Measurements from ENCODE around the gene TMTC3. TPM values are rescaled to one million over a fixed set of nuclear protein-coding genes. Genes with fewer than 3 reads are reported as not detected.

The TMTC3 gene
- polyA plus RNA-seq, 6 donors from 2014 or later = 3.0 to 4.4 (median 3.2) TPM; not detected in 1

GRCh38 chr12:88242939-88243338 is 100.8 kb downstream of the TMTC3 start:
- H3K4me1 Mint-ChIP-seq = no peaks in the 10 kb centered on the region
- ATAC-seq (ENCODE audit: low read depth in 2 of 2) (no peak), DNase-seq (no peak)
- peaks cover 0 to 10% (median 0%) of the 10 kb centered on the region in 3 donors for H3K27me3 Mint-ChIP-seq
- H3K9me3 Mint-ChIP-seq = peaks cover 0 to 9% (median 4%) of the 10 kb centered on the region in 7 donors
- no peaks in the 10 kb centered on the region for H3K36me3 Mint-ChIP-seq
- H3K4me3 Mint-ChIP-seq = no peak overlapping the region
- no peak overlapping the region for H3K27ac Mint-ChIP-seq

DNA sequence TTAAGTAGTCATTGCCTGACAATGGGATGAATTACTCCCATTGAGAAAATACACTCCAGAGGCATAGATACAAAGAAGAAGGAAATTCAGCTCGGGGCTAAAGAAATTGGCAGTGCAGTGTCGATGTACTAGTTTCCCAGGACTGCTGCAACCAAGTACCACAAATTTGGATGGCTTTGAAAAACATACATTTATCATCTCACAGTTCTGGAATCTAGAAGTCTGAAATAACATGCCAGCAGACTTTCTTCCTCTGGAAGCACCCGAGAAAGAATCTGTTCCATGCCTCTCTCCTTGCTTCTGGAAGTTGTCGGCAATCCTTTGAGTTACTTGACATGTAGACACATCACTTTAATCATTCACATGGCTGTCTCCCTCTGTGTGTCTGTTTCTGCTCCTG is 101.9 kb downstream of the TMTC3 start:
- Mint-ChIP-seq H3K4me3 (no peak overlapping the region), H3K27me3 (peaks cover 0 to 10% (median 0%) of the 10 kb centered on the region in 3 donors), H3K9me3 (peaks cover 0 to 8% (median 4%) of the 10 kb centered on the region in 7 donors), H3K27ac (no peak overlapping the region), H3K4me1 (no peaks in the 10 kb centered on the region), H3K36me3 (no peaks in the 10 kb centered on the region)
- DNase-seq (no peak), ATAC-seq (ENCODE audit: low read depth in 2 of 2) (no peak)

- peaks cover 0 to 4% (median 0%) of the 10 kb centered on the region in 7 donors for H3K9me3 Mint-ChIP-seq
- H3K27me3 Mint-ChIP-seq = peaks cover 0 to 10% (median 4%) of the 10 kb centered on the region in 3 donors
- DNase-seq = no peak
- no peak overlapping the region for H3K4me3 Mint-ChIP-seq
- H3K36me3 Mint-ChIP-seq = no peaks in the 10 kb centered on the region
- no peak overlapping the region for H3K27ac Mint-ChIP-seq
- no peak for ATAC-seq (ENCODE audit: low read depth in 2 of 2)
- no peaks in the 10 kb centered on the region for H3K4me1 Mint-ChIP-seq
Measured at GRCh38 chr12:88245905-88246304, 103.8 kb downstream of the TMTC3 start.

DNA sequence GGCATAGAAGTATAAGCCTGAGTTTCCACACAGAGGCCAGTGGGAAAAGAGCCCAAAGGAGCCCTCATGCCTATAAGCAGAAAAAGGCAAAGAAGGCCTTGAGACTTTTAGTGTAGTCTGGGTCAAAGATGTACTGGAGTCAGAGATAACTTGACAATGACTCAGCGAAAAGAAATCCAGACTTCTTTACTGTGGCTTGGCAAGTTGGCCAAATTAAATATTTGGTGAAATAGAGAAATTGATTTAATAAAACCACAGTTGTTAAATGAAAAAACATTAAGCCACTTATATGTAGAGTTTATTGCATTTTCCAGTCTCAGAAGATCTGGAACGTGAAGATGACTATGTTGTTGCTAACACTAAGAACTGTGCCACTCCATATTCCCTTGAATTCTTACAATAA is 105.1 kb downstream of the TMTC3 start:
- DNase-seq (no peak), ATAC-seq (ENCODE audit: low read depth in 2 of 2) (no peak)
- Mint-ChIP-seq H3K4me3 (no peak overlapping the region), H3K4me1 (no peaks in the 10 kb centered on the region), H3K9me3 (peaks cover 0 to 4% (median 0%) of the 10 kb centered on the region in 7 donors), H3K27ac (no peak overlapping the region), H3K36me3 (no peaks in the 10 kb centered on the region), H3K27me3 (peaks cover 0 to 10% (median 4%) of the 10 kb centered on the region in 3 donors)

DNA sequence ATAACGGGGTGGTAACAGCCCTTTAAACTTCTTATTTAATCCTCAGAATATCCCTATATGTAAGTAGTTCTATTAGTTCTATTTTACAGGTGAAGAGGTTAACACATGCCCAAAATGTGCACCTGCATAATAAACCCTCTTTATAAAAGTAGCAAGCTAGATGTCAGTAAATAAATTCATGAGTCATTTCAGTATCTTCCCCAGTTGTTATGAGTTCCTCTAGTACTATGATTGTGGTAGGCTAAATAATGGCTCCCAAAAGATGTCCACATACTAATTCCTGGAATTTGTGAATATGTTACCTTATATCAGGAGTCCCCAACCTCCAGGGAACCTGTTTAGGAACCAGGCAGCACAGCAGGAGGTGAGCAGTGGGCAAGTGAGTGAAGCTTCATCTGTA is 106.5 kb downstream of the TMTC3 start:
- Mint-ChIP-seq H3K4me1 (no peaks in the 10 kb centered on the region), H3K36me3 (no peaks in the 10 kb centered on the region), H3K4me3 (no peak overlapping the region), H3K9me3 (peaks cover 0 to 2% (median 0%) of the 10 kb centered on the region in 7 donors), H3K27ac (no peak overlapping the region), H3K27me3 (peaks cover 0 to 10% (median 4%) of the 10 kb centered on the region in 3 donors)
- no peak for ATAC-seq (ENCODE audit: low read depth in 2 of 2)
- DNase-seq = no peak

Other genes with a start within 250 kb of the TMTC3 start
- gene C12orf50, start 112.9 kb upstream of the TMTC3 start, polyA plus RNA-seq (ENCODE audit: low read depth in 6 of 6) = not detected
- 10 to 100 TPM in 1 of 6 donors, 1 to 10 TPM in 5; 2.0 to 12.5 (median 7.8) TPM for gene CEP290, start 219 bp upstream of the TMTC3 start, polyA plus RNA-seq (ENCODE audit: low read depth in 6 of 6)